HG02642 (cell line): ENCODE results near the gene GRP.

ENCODE experiments used
- ATAC-seq: cut with Tn5 transposase; IDR thresholded peaks from one replicate; pipeline ENCODE4 v1.9.1; 2021; ENCODE audit warnings: mild to moderate bottlenecking; ENCODE audit not compliant: unreplicated experiment, poor library complexity

Gene GRP

GRCh38 chr18:59219672-59220163 lies at the start of gene GRP:
GRP (plus strand) TSS chr18:59220158; CDS start chr18:59220266, 108 bp downstream.
- no peak for ATAC-seq

GRCh38 chr18:59172664-59173249 lies 47.2 kb upstream of the GRP start:
- ATAC-seq, result no peak

- ATAC-seq, result no peak
Measured at GRCh38 chr18:59177485-59177884, 42.5 kb upstream of the GRP start.

- ATAC-seq, result no peak
Measured at GRCh38 chr18:59180150-59180845, 39.7 kb upstream of the GRP start.

GRCh38 chr18:59182673-59183072 lies 37.3 kb upstream of the GRP start:
- no peak for ATAC-seq

- no peak for ATAC-seq
Measured at GRCh38 chr18:59189008-59189407, 30.9 kb upstream of the GRP start.

- no peak for ATAC-seq
Measured at GRCh38 chr18:59189746-59190145, 30.2 kb upstream of the GRP start.

- ATAC-seq, result no peak
Measured at GRCh38 chr18:59196161-59196725, 23.7 kb upstream of the GRP start.

- ATAC-seq, result no peak
Measured at GRCh38 chr18:59197636-59198035, 22.3 kb upstream of the GRP start.

GRCh38 chr18:59198215-59198614 lies 21.7 kb upstream of the GRP start:
- no peak for ATAC-seq

GRCh38 chr18:59200787-59201186 lies 19.2 kb upstream of the GRP start:
- no peak for ATAC-seq

GRCh38 chr18:59202258-59202820 lies 17.6 kb upstream of the GRP start:
- ATAC-seq, result no peak

- no peak for ATAC-seq
Measured at GRCh38 chr18:59207506-59207905, 12.5 kb upstream of the GRP start.

GRCh38 chr18:59208602-59209125 lies 11.3 kb upstream of the GRP start:
- no peak for ATAC-seq

- no peak for ATAC-seq
Measured at GRCh38 chr18:59210299-59210698, 9.7 kb upstream of the GRP start.

GRCh38 chr18:59211629-59212028 lies 8.3 kb upstream of the GRP start:
- no peak for ATAC-seq

- no peak for ATAC-seq
Measured at GRCh38 chr18:59218018-59218417, 1.9 kb upstream of the GRP start.

GRCh38 chr18:59220164-59220783 lies 316 bp downstream of the GRP start:
- no peak for ATAC-seq

- no peak for ATAC-seq
Measured at GRCh38 chr18:59220784-59221765, 1.1 kb downstream of the GRP start.

GRCh38 chr18:59222341-59222740 lies 2.4 kb downstream of the GRP start:
- no peak for ATAC-seq
